Measurements from ENCODE around the gene TJP3.
"Not testable (repeated sequence)": the region's sequence is repeated elsewhere in the genome, so short reads cannot be mapped to it uniquely, and the experiment has no call there.

Gene TJP3

GRCh38 chr19:3761382-3762129, 53.4 kb downstream of the TJP3 start, which contains the start of gene APBA3:
APBA3 (minus strand) TSS chr19:3761692; CDS start chr19:3760264, 1,428 bp downstream.
- peak within 1 kb of the TSS; percentile 63 to 94 (median 83) for H3K4me3 ChIP-seq

GRCh38 chr19:3762130-3762473, 53.9 kb downstream of the TJP3 start:
- Histone ChIP-seq H3K4me3 (peak overlapping the region in 2 of 7 experiments; percentile 41 to 52), H3K27ac (peak overlapping the region in 15 of 21 experiments; percentile 84 to 99 (median 95))

More at GRCh38 chr19:3761382-3762129, 53.4 kb downstream of the TJP3 start, which contains the start of gene APBA3:
- H3K27ac ChIP-seq: peak within 1 kb of the TSS; percentile 78 to 99 (median 97)

DNA sequence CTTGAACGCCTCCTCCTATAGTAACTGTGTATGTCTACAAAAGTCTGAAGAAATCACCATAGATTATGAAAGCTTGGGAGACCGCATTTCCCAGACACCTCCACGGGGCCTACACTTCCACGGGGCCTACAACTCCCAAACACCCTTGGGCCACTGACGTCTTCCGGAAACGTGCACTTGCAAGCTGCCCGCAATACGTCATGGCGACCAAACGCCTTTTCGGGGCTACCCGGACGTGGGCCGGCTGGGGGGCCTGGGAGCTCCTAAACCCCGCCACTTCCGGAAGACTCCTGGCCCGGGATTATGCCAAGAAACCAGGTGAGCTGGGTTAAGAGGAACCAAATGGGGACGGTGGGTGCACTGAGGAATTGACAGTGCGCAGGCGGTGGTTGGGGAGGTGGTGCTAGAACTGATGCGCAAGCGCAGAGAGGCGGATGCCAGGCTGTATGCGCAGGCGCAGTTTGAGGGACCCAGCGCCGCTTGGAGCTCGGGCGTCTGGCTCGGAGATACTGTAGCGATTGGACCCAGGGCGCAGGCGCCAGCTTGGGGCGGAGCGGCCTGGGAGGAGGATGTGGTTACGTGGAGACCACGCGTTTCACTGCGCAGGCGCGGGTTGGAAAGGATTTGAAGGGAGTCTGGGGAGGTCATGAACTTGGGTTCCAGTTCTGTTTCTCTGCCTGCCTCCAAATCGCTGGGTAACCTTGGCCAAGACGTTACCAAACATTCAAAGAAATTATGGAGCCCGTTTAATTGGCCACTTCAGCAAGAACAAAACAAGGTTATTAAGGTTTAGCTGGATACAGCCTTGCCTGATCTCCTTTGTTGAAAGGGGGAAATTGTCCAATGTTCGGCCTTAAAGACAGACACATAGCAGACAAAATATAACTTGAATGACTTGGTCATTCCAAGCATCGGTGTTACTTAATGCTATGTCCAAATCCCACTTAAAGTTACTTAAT, 54.6 kb downstream of the TJP3 start, which contains the start of gene MRPL54:
MRPL54 (plus strand) TSS at position 182 of the 959 bp plus-strand sequence; CDS start at position 201, 19 bp downstream.
- Histone ChIP-seq H3K4me3 (peak within 1 kb of the TSS; percentile 63 to 94 (median 83)), H3K27ac (peak within 1 kb of the TSS; percentile 78 to 99 (median 97))

- no peak overlapping the region for H3K27ac ChIP-seq
- H3K4me3 ChIP-seq: no peak overlapping the region
Observed at GRCh38 chr19:3765121-3765520, 56.9 kb downstream of the TJP3 start.

DNA sequence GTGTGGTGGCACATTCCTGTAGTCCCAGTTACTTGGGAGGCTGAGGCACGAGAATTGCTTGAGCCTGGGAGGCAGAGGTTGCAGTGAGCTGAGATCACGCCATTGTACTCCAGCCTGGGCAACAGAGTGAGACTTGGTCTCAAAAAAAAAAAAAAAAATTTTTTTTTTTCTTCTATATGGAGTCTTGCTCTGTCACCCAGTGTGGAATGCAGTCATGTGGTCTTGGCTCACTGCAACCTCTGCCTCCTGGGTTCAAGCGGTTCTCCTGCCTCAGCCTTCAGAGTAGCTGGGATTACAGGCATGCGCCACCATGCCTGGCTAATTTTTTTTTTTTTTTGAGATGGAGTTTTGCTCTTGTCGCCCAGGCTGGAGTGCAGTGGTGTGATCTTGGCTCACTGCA, 57.6 kb downstream of the TJP3 start:
- not testable (repeated sequence) for H3K27ac ChIP-seq, H3K4me3 ChIP-seq

GRCh38 chr19:3766520-3766919, 58.3 kb downstream of the TJP3 start:
- no peak overlapping the region for H3K27ac ChIP-seq
- H3K4me3 ChIP-seq: no peak overlapping the region

DNA sequence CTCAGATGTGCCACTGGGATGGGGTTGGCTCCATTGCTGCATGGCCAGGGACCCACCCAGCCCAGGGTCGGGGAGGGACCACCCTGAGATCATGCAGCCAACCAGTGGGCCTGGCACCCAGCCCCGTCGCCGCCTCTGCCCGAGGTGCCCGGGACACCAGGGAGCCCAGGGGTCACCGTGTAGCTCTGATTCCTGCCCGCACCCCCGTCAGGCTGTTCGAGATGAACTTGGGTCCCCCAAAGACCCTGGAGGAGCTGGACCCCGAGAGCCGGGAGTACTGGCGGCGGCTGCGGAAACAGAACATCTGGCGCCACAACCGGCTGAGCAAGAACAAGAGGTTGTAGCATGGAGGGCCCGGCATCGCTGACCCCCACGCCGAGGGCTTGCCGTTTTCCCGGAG, 58.9 kb downstream of the TJP3 start:
- no peak overlapping the region for H3K27ac ChIP-seq
- H3K4me3 ChIP-seq: no peak overlapping the region

DNA sequence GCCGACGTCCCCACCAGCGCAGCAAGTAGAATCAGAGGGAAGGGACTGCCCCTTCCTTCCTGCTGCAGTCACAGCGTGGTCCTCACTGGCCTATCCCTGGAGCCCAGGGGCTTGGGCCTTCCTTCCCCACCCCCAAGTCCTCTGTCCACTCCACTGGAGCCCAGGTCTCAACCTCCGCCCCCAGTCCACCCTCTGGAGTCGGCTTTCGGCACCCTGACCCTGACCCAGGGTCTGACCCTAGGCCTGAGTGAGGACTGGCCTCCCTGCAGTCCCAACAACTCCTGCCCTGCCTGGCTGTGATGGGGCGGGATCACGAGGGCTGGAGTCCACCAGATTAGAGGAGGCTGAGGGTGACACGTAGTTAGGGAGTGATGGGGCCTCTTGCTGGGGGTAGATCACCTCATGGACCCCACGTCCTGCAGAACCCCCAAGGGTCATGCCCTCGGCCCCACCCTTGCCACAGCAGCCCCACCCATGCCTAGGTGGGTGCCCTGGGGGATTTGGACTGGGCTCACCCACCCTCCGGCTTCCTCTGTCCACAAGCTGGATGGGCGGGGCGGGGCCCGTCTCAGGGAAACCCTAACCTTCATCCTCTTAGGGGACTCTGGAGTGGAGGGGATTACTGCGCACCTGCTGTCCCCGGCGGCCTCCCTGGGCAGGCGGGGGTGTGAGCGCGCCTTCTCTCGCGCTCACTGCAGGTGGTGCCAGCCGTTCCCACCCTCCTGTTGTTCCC, 60.0 kb downstream of the TJP3 start:
- no peak overlapping the region for H3K27ac ChIP-seq
- H3K4me3 ChIP-seq: no peak overlapping the region

DNA sequence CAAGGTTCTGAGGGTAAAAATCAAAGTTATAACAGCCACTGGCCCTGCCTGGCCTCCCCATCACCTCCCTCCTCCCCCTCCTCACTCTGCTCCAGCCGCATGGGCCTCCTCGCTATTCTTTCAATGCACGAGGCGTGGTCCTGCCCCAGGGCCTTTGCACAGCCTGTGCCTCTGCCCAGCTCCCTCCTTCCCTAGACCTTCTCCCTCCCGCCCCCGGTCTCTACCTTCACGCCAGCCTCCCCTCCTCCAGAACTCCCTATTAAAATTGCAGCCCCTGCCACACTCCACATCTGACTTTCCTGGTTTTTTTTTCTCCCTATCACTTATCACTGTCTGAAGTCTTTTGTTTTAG, 60.5 kb downstream of the TJP3 start:
- Histone ChIP-seq H3K4me3 (no peak overlapping the region), H3K27ac (no peak overlapping the region)

DNA sequence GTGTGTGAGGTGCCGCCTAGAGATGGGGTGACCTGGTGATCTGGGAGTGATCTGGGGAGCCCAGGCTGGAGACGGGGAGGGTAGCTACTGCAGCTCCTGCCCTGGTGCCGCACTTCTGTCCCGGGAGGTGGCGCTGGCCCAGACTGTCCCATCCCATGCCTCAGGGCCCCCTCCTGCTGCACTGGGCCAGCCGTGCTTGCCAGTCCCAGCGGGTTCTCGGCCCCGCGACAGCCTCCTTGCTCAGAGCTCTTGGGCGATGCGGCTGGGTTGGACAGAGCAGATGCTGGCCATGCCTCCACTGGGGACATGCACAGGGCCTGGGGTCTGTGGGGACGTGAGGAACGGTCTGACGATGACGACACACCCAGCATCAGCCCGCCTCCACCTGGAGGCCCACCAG, 61.3 kb downstream of the TJP3 start:
- H3K27ac ChIP-seq: no peak overlapping the region
- H3K4me3 ChIP-seq: no peak overlapping the region

GRCh38 chr19:3770136-3770999, 62.2 kb downstream of the TJP3 start:
- no peak overlapping the region for H3K4me3 ChIP-seq
- no peak overlapping the region for H3K27ac ChIP-seq

GRCh38 chr19:3771000-3771905, 63.1 kb downstream of the TJP3 start:
- H3K4me3 ChIP-seq: no peak overlapping the region

DNA sequence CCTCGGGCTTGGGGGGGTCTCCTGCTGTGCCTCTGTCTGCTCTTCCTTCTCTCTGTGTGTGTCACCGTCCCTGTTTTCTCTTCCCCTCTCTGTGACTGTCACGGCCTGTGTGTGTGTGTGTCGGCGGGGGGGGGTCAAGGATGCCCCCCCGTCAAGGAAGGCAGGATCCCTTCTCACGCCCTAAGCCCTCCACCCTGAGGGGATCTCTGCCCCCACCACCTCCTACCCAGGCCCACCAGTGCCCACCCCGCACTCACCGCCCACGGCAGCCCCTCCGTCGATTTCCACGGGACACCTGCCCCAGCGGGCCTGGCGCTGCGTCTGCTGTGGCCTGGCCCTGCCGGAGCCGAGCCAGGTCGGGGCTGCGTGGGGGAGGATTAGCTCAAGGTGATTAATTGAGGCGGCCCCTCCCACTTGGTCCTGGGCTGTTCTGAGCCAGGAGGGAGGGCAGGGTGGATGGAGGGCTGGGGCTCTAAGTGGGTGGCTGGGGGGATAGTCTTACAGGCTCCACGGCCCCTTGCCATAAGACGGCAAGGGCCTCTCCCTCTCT, 63.8 kb downstream of the TJP3 start, which contains the start of gene RAX2:
RAX2 (minus strand) TSS at position 323 of the 550 bp plus-strand sequence. CDS start 486 bp downstream, outside the sequence.
- Histone ChIP-seq H3K4me3 (no peak within 1 kb of the TSS), H3K27ac (no peak within 1 kb of the TSS)

More at GRCh38 chr19:3771000-3771905, 63.1 kb downstream of the TJP3 start:
- H3K27ac ChIP-seq: no peak overlapping the region

- no peak overlapping the region for H3K4me3 ChIP-seq
- no peak overlapping the region for H3K27ac ChIP-seq
Observed at GRCh38 chr19:3773814-3774515, 65.8 kb downstream of the TJP3 start.

DNA sequence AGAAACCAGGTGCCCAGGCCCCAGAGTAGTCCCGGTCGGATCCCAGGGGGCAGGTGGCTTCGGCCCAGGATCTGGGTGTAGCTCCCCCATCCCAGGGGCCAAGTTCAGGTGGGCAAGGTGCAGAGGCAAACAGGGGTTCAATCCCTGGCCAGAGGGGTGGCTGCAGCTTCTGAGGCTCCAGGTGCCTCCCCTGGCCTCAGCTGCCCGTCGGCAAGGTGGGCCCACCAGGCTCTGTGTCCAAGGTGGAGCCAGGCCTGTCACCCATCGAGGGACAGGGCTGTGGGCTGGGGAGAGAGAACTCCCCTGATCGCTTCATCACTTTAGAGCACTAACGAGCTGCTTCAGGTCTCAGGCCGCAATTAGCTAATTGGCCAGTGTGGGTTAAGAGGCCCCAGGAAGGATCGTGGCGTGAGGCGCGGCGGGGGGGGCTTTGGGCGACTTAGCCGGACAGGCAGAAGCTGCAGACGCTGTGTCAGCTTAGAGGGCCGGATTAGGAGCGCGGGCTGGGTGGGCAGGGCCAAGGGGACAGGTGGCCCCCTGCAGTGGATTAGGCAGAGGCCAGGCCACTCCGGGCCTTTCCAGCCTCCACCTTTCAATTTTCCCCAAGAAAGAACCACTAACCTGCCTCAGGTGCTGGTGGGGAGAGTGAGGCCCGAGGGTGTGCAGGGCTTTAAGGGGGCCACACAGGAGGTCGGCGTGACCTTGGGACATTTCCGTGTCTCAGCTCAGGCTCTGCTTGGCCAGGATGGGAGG, 66.6 kb downstream of the TJP3 start:
- H3K4me3 ChIP-seq: no peak overlapping the region
- H3K27ac ChIP-seq: no peak overlapping the region

- no peak overlapping the region for H3K4me3 ChIP-seq
- no peak overlapping the region for H3K27ac ChIP-seq
Observed at GRCh38 chr19:3775374-3775711, 67.2 kb downstream of the TJP3 start.
